NCI-H82 treated with DMSO at 0.1 percent for 48 hours (cell line): Measurements from ENCODE around the gene TMPRSS12.
A peak's percentile ranks its signal among the peaks of the same experiment; 100 is the strongest.
"Not testable (repeated sequence)": the region's sequence is repeated elsewhere in the genome, so short reads cannot be mapped to it uniquely, and the experiment has no call there.

Source experiments
- DNase-seq: peaks from one replicate; lab custom pipeline; 2025; ENCODE audit not compliant: unreplicated experiment; lab: John Stamatoyannopoulos, UW

TMPRSS12 gene

GRCh38 chr12:50842637-50843493, at the start of gene TMPRSS12:
Gene TMPRSS12 (plus strand): TSS chr12:50842926. CDS start chr12:50842965, 39 bp downstream.
- DNase-seq: no peak

GRCh38 chr12:50799908-50800307, 42.8 kb upstream of the TMPRSS12 start:
- no peak for DNase-seq

- DNase-seq: no peak
Measured at GRCh38 chr12:50803230-50803875, 39.4 kb upstream of the TMPRSS12 start.

- DNase-seq: no peak
Measured at GRCh38 chr12:50806176-50806575, 36.5 kb upstream of the TMPRSS12 start.

- DNase-seq: not testable (repeated sequence)
Measured at GRCh38 chr12:50809131-50809530, 33.6 kb upstream of the TMPRSS12 start.

GRCh38 chr12:50814921-50815320, 27.8 kb upstream of the TMPRSS12 start:
- not testable (repeated sequence) for DNase-seq

- no peak for DNase-seq
Measured at GRCh38 chr12:50820177-50820576, 22.5 kb upstream of the TMPRSS12 start.

- no peak for DNase-seq
Measured at GRCh38 chr12:50822082-50822481, 20.6 kb upstream of the TMPRSS12 start.

GRCh38 chr12:50823724-50824123, 19.0 kb upstream of the TMPRSS12 start:
- DNase-seq: not testable (repeated sequence)

GRCh38 chr12:50824914-50825313, 17.8 kb upstream of the TMPRSS12 start:
- no peak for DNase-seq

- peak; percentile 22 for DNase-seq
Measured at GRCh38 chr12:50825372-50825838, 17.3 kb upstream of the TMPRSS12 start.

- DNase-seq: no peak
Measured at GRCh38 chr12:50828121-50828520, 14.6 kb upstream of the TMPRSS12 start.

- no peak for DNase-seq
Measured at GRCh38 chr12:50828886-50829285, 13.8 kb upstream of the TMPRSS12 start.

GRCh38 chr12:50833801-50834200, 8.9 kb upstream of the TMPRSS12 start:
- DNase-seq: not testable (repeated sequence)

- no peak for DNase-seq
Measured at GRCh38 chr12:50839042-50839441, 3.7 kb upstream of the TMPRSS12 start.

GRCh38 chr12:50840809-50841487, 1.8 kb upstream of the TMPRSS12 start:
- DNase-seq: no peak

GRCh38 chr12:50841716-50842531, 802 bp upstream of the TMPRSS12 start:
- no peak for DNase-seq

GRCh38 chr12:50845021-50845647, 2.4 kb downstream of the TMPRSS12 start:
- DNase-seq: no peak

- no peak for DNase-seq
Measured at GRCh38 chr12:50848963-50849362, 6.2 kb downstream of the TMPRSS12 start.

- not testable (repeated sequence) for DNase-seq
Measured at GRCh38 chr12:50855218-50855617, 12.5 kb downstream of the TMPRSS12 start.
